ENCODE results near the gene MDFIC.

GRCh38 chr7:115056019-115056418, 134.1 kb downstream of the MDFIC start:
- no peak for TF ChIP-seq CTCF (IDR thresholded peaks at IDR 0.05)
- TF ChIP-seq POLR2A (IDR thresholded peaks at IDR 0.05) = no peak

Data from thyroid gland (tissue), 4 donors.